GM19397 (cell line): ENCODE results near the gene PCDHGB5.
"Not testable (repeated sequence)": the region's sequence is repeated elsewhere in the genome, so short reads cannot be mapped to it uniquely, and the experiment has no call there.

Experiments
- ATAC-seq: cut with Tn5 transposase; IDR thresholded peaks from one replicate; pipeline ENCODE4 v1.9.1; 2021; ENCODE audit warnings: mild to moderate bottlenecking, moderate library complexity; ENCODE audit not compliant: unreplicated experiment

PCDHGB5 gene

DNA sequence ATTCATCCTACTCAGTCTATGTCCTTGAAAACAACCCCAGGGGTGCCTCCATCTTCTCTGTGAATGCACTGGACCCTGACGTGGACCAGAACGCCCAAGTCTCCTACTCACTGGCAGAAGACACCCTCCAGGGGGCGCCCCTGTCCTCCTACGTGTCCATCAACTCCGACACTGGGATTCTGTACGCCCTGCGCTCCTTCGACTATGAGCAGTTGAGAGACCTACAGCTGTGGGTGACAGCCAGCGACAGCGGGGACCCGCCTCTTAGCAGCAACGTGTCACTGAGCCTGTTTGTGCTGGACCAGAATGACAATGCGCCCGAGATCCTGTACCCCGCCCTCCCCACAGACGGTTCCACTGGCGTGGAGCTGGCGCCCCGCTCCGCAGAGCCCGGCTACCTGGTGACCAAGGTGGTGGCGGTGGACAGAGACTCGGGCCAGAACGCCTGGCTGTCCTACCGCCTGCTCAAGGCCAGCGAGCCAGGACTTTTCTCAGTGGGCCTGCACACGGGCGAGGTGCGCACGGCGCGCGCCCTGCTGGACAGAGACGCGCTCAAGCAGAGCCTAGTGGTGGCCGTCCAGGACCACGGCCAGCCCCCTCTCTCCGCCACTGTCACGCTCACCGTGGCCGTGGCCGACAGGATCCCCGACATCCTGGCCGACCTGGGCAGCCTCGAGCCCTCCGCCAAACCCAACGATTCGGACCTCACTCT is 22.1 kb upstream of the PCDHGB5 start:
- not testable (repeated sequence) for ATAC-seq

DNA sequence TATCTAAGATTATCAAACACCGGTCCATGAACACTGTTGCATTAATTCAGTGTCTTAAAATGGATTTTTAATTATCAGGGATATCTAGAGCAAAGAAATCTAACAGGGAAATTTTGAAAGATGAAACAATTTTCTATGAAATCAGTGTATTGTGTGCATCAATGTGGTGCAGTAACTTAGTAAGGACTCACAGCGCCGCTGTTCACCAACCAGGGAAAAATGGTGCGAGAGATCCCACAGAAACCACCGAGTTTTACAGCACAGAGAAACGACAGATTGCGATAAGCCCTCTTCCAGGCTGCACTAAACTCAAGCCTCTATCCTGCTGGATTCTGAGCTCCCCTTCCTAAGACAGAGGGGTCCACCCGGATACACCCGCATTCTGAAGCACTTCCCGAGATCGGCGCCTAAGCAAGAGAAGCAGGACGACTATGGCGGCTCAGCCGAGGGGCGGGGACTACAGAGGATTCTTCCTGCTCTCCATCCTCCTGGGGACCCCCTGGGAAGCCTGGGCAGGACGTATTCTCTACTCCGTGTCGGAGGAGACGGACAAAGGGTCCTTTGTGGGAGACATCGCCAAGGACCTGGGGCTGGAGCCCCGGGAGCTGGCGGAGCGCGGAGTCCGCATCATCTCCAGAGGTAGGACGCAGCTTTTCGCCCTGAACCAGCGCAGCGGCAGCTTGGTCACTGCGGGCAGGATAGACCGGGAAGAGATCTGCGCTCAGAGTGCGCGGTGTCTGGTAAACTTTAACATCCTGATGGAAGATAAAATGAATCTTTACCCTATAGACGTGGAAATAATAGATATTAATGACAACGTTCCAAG is 15.1 kb upstream of the PCDHGB5 start, which contains the start of gene PCDHGA7:
PCDHGA7 (plus strand) TSS at position 274 of the 826 bp plus-strand sequence; CDS start at position 432, 158 bp downstream.
- no peak for ATAC-seq

DNA sequence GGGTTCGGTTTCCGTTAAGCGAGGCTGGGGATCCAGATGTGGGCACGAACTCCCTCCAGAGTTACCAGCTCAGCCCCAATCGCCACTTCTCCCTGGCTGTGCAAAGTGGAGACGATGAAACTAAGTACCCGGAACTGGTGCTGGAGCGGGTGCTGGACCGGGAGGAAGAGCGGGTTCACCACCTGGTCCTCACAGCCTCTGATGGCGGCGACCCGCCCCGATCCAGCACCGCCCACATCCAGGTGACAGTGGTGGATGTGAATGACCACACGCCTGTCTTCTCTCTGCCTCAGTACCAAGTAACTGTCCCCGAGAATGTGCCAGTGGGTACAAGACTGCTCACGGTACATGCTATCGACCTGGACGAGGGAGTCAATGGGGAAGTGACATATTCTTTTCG is 14.4 kb upstream of the PCDHGB5 start:
- no peak for ATAC-seq

DNA sequence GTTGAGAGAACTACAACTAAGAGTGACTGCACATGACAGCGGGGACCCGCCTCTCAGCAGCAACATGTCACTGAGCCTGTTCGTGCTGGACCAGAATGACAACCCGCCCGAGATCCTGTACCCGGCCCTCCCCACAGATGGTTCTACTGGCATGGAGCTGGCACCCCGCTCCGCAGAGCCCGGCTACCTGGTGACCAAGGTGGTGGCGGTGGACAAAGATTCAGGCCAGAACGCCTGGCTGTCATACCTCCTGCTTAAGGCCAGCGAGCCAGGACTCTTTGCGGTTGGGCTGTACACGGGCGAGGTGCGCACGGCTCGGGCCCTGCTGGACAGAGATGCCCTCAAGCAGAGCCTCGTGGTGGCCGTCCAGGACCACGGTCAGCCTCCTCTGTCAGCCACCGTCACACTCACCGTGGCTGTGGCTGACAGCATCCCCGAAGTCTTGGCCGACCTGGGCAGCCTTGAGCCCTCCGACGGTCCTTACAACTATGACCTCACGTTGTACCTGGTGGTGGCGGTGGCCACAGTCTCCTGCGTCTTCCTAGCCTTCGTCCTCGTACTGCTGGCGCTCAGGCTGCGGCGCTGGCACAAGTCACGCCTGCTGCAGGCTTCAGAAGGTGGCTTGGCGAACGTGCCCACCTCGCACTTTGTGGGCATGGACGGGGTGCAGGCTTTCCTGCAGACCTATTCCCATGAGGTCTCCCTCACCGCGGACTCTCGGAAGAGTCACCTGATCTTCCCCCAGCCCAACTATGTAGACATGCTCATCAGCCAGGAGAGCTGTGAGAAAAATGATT is 13.1 kb upstream of the PCDHGB5 start:
- no peak for ATAC-seq

DNA sequence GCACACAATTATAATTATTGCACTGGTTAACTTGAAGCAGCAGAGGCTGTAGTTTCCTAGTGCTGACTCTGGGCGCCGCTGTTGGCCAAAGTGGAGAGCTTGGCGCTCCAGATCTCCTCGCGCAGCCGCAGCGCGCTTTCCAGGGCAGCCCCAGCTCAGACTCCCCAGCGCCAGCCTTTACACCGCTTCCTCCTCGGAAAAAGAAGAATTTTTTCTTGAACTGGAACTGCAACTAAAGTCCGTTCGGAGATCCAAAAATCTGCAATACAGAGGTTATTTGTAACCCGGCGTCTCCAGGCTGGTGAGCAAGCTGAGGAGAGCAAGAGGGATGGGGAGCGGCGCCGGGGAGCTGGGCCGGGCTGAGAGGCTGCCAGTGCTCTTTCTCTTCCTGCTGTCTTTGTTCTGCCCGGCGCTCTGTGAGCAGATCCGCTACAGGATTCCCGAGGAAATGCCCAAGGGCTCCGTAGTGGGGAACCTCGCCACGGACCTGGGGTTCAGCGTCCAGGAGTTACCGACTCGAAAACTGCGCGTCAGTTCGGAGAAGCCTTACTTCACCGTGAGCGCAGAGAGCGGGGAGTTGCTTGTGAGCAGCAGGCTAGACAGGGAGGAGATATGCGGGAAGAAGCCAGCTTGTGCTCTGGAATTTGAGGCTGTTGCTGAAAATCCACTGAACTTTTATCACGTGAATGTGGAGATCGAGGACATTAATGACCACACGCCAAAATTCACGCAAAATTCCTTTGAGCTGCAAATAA is 10.0 kb upstream of the PCDHGB5 start, which contains the start of gene PCDHGB4:
PCDHGB4 (plus strand) TSS at position 142 of the 755 bp plus-strand sequence; CDS start at position 329, 187 bp downstream.
- ATAC-seq, result peak; percentile 94

DNA sequence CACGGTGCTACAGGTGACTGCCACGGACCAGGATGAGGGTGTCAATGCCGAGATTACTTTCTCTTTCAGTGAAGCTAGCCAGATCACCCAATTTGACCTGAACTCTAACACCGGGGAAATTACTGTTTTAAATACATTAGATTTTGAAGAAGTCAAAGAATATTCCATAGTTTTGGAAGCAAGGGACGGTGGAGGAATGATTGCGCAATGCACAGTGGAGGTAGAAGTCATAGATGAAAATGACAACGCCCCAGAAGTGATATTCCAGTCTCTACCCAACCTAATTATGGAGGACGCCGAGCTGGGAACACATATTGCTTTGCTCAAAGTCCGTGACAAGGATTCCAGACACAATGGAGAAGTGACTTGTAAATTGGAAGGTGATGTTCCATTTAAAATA is 9.1 kb upstream of the PCDHGB5 start:
- no peak for ATAC-seq

DNA sequence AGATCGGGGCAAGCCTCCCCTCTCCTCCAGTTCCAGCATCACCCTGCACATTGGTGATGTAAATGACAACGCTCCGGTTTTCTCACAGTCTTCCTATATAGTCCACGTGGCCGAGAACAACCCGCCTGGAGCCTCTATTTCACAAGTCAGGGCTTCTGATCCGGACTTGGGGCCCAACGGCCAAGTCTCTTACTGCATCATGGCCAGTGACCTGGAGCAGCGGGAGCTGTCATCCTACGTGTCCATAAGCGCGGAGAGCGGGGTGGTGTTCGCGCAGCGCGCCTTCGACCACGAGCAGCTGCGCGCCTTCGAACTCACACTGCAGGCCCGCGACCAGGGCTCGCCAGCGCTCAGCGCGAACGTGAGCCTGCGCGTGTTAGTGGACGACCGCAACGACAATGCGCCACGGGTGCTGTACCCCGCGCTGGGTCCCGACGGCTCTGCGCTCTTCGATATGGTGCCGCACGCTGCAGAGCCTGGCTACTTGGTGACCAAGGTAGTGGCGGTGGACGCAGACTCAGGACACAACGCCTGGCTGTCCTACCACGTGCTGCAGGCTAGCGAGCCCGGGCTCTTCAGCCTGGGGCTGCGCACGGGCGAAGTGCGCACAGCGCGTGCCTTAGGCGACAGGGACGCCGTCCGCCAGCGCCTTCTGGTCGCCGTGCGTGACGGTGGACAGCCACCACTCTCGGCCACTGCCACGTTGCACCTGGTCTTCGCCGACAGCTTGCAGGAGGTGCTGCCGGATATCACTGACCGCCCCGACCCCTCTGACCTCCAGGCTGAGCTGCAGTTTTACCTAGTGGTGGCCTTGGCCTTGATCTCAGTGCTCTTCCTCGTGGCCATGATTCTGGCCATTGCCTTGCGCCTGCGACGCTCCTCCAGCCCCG is 8.3 kb upstream of the PCDHGB5 start:
- ATAC-seq, result no peak

DNA sequence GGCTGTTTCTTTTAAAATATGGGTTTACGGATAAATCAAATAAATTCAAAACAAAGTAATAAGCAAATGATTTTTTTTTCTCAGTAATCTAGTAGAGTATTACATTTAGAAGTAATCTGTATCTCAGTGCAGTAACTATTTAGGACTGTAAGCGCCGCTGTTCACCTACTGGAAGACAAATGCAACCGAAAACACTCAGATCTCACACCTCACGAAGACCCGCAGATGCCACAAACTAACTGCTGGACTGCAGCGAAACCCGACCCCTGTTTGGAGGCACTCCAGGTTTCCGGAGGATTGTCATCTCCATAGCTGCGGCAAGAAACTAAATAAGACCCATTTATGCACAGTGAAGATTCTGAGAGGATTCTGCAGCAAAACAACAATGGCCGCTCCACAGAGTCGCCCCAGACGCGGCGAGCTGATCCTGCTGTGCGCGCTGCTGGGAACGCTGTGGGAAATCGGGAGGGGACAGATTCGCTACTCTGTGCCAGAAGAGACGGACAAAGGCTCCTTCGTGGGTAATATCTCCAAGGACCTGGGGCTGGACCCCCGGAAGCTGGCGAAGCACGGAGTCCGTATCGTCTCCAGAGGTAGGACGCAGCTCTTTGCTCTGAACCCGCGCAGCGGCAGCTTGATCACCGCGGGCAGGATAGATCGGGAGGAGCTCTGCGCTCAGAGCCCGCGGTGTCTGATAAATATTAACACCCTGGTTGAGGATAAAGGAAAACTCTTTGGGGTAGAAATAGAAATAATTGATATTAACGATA is 5.1 kb upstream of the PCDHGB5 start, which contains the start of gene PCDHGA8:
PCDHGA8 (plus strand) TSS at position 205 of the 770 bp plus-strand sequence; CDS start at position 386, 181 bp downstream.
- ATAC-seq, result no peak

DNA sequence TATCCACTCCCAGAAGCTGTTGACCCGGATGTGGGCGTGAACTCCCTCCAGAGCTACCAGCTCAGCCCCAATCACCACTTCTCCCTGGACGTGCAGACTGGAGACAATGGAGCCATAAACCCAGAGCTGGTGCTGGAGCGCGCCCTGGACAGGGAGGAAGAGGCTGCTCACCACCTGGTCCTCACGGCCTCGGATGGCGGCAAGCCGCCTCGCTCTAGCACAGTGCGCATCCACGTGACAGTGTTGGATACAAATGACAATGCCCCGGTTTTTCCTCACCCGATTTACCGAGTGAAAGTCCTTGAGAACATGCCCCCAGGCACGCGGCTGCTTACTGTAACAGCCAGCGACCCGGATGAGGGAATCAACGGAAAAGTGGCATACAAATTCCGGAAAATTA is 4.5 kb upstream of the PCDHGB5 start:
- ATAC-seq, result no peak

DNA sequence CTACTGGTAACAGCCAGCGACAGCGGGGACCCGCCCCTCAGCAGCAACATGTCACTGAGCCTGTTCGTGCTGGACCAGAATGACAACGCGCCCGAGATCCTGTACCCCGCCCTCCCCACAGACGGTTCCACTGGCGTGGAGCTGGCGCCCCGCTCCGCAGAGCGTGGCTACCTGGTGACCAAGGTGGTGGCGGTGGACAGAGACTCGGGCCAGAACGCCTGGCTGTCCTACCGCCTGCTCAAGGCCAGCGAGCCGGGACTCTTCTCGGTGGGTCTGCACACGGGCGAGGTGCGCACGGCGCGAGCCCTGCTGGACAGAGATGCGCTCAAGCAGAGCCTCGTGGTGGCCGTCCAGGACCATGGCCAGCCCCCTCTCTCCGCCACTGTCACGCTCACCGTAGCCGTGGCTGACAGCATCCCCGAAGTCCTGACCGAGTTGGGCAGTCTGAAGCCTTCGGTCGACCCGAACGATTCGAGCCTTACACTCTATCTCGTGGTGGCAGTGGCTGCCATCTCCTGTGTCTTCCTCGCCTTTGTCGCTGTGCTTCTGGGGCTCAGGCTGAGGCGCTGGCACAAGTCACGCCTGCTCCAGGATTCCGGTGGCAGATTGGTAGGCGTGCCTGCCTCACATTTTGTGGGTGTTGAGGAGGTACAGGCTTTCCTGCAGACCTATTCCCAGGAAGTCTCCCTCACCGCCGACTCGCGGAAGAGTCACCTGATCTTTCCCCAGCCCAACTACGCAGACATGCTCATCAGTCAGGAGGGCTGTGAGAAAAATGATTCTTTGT is 3.2 kb upstream of the PCDHGB5 start:
- not testable (repeated sequence) for ATAC-seq

DNA sequence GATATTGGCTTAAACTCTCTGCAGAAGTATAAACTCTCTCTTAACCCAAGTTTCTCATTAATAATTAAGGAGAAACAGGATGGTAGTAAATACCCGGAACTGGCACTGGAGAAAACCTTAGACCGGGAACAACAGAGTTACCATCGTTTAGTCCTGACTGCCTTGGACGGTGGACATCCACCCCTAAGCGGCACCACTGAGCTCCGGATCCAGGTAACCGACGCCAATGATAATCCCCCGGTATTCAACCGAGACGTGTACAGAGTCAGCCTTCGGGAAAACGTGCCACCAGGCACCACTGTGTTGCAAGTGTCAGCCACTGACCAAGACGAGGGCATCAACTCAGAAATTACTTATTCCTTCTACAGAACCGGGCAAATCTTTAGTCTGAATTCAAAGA is 861 bp downstream of the PCDHGB5 start:
- no peak for ATAC-seq

DNA sequence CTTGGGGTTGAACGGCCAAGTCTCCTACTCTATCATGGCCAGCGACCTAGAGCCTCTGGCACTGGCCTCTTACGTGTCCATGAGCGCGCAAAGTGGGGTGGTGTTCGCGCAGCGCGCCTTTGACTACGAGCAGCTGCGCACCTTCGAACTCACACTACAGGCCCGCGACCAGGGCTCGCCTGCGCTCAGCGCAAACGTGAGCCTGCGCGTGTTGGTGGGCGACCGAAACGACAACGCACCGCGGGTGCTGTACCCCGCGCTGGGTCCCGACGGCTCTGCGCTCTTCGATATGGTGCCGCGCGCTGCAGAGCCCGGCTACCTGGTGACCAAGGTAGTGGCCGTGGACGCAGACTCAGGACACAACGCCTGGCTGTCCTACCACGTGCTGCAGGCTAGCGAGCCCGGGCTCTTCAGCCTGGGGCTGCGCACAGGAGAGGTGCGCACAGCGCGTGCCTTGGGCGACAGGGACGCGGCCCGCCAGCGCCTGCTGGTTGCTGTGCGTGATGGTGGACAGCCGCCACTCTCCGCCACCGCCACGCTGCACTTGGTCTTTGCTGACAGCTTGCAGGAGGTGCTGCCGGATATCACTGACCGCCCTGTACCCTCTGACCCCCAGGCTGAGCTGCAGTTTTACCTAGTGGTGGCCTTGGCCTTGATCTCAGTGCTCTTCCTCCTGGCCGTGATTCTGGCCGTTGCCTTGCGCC is 2.0 kb downstream of the PCDHGB5 start:
- ATAC-seq, result no peak

DNA sequence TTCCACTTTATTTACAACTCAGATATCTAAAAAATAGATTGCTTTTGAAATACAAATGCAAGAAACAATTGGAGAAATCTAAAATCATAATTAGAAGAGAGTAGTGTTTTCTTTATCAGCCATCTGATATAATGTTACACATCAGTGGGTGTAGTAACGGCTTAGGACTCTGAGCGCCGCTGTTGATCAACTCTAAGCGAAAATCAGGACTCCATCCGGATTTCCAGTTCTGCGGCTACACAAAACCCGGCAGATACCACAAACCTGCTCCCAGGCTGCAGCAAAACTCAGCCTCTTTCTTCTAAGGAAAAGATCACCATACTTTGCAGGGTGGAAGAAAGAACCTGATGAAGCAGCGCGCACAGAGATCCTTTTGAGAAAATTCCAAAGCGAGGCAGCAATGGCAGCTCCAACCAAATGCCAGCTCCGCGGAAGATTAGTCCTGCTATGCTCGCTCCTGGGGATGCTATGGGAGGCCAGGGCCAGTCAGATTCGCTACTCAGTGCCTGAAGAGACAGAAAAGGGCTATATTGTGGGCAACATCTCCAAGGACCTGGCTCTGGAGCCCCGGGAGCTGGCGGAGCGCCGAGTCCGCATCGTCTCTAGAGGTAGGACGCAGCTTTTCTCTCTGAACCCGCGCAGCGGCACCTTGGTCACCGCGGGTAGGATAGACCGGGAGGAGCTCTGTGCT is 5.0 kb downstream of the PCDHGB5 start, which contains the start of gene PCDHGA9:
PCDHGA9 (plus strand) TSS at position 226 of the 691 bp plus-strand sequence; CDS start at position 401, 175 bp downstream.
- ATAC-seq, result no peak

DNA sequence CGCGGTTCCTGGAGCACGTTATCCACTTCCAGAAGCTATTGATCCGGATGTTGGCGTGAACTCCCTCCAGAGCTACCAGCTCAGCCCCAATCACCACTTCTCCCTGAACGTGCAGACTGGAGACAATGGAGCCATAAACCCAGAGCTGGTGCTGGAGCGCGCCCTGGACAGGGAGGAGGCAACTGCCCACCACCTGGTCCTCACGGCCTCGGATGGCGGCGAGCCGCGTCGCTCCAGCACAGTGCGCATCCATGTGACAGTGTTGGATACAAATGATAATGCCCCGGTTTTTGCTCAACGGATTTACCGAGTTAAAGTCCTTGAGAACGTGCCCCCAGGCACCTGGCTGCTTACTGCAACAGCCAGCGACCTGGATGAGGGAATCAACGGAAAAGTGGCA is 5.6 kb downstream of the PCDHGB5 start:
- ATAC-seq, result no peak

DNA sequence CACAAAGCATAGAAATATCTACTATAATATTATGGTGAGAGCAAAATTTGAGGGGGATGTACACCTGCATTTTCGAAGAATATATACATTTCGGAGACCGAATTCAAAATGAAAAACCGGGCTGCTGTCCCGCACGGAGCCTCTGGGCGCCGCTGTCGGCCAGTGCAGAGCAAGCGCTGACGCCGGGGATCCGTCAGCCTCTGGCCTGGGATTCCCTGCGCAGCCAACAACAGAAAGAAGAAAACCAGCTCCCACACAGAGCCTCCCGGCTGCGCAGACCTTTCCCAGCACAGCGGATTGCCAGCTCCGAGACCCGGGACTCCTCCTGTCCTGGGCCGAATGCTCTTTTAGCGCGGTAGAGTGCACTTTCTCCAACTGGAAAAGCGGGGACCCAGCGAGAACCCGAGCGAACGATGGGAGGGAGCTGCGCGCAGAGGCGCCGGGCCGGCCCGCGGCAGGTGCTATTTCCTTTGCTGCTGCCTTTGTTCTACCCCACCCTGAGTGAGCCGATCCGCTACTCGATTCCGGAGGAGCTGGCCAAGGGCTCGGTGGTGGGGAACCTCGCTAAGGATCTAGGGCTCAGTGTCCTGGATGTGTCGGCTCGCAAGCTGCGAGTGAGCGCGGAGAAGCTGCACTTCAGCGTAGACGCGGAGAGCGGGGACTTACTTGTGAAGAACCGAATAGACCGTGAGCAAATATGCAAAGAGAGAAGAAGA is 10.2 kb downstream of the PCDHGB5 start, which contains the start of gene PCDHGB6:
PCDHGB6 (plus strand) TSS at position 232 of the 716 bp plus-strand sequence; CDS start at position 414, 182 bp downstream.
- ATAC-seq, result not testable (repeated sequence)
